Left forelimb (tissue), 1 donor: ENCODE results near the gene FOS.

Experiments
- DNase-seq: peaks from one replicate; pipeline ENCODE4 v3.0.0-alpha.2; 2018; ENCODE audit warnings: low spot score

Gene FOS

DNA sequence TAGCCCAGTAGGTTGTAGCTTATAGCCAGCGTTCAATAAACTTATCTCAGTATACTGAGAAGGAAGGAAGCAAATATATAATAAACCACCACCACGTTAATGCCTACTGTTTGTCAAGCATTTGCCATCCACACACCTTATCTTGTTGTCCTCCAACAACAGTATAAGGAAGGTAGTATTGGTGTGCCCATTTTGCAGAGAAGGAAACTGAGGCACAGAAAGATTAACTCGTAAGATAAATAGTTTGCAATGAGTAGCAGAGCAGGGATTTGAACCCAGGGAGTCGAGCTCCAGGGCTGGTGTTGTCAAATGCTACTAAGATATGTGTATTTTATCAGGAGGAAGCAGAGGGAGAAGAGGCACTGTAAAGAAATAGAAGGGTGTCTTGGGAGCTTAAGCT lies 27.8 kb upstream of the FOS start:
- no peak for DNase-seq

DNA sequence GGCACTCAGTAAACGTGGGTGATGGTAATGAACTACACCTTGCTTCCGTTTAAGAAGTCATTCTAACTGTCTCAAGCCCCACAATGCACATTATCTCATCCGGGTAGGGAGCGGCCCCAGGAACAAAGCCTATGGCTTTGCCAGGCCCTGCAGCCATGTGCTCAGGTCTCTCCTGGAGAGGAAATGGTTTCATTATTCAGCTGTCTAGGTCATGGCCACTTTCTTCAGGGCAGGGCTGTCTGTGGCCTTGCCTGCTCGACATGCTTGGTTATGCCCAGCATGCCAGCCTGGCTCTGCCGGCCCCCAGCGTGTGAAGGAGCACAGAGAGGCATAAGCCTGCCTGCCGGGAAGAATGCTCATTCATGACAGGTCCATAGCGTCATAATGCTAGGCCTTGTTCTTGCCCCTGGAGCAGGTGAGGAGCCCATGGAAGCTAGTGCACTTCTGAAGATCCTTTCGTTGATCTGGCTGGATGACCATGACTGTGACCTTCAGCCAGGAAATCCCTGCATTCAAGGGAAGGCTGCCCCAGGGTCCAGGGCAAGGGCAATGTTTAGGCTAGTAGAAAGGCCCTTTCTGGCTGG lies 26.3 kb upstream of the FOS start:
- DNase-seq: no peak

DNA sequence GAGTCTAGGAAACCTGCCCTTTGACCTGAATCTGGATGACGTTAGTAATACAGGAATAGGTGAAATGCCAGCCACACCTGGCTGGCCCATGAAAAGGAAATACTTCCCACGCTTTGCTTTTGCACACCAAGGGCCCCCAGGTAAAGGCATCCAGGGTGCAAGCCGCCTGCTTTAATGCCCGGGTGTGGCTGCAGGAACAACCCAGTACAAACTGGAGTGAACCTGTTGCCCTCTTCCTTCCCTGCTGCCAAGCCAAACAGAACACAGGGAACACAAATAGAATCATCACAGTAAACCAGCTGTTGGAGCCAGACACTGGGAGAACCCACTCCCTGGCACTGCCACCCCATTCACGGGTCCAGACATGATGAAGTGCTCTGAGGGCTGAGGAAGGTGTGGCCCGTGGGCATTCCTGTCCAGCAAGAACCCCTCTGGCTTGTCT lies 24.2 kb upstream of the FOS start:
- DNase-seq: no peak

DNA sequence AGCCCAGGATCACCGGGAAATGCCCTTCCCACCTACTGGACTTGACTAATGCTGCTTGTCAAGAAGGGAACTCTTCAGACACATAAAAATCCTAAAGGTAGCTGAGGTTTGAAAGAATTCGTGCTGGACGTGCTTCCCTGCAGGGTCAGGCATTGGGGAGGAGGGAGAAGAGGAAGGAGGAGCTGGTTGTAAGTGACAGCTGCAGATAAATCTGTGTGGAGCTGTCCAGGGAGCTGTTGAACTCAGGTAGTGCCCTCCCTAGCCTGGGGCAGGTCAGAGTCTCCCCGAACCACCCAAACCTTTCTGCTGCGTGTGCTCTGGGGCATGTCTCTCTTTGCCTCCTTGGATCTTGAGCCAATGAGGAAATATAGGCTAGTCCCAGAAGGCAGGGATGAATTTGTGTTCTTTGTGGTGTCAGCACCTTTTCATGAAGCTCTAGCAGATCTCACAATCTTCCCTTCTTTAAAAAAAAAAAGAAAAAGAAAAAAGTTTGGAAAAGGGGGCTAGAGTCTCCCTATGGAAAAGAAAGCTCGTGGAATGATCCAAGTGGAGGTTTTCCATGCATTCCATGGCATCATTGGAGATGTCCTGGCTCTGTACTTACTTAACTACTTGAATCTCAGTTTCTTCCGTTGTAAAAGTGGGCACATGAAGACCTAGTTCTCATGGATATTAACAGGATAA lies 23.6 kb upstream of the FOS start:
- no peak for DNase-seq

DNA sequence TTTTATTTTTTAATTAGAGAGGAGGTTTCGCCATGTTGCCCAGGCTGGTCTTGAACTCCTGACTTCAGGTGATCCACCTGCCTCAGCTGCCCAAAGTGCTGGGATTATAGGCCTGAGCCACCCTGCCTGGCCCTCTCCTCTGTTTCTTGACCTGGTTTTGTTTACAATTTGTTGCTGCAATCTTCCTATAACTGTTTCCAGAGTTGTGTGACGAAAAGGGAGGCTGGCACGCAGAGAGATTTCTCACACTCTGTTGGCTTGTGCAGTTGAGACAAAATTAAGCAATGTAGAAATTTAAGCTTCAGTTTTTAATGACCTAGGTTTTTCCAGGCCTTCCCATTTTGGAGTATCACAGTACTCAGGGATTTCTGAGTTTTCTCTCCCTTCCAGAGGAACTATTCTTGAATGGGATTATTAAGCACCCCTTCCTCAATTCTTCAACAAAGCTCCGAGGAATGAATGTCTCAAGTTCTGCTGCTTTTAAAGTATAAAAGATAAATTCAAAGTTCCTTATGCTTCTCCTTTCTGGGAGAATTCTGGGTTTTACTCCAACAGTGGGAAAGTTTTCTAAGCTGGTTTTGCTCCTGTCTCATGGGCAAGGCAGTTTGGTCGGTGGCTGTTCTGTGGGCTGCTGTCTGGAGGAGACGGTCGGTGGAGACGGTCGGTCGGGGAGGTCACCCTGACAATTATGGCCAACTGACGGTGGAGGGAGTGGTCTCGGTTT lies 20.4 kb upstream of the FOS start:
- DNase-seq: no peak

DNA sequence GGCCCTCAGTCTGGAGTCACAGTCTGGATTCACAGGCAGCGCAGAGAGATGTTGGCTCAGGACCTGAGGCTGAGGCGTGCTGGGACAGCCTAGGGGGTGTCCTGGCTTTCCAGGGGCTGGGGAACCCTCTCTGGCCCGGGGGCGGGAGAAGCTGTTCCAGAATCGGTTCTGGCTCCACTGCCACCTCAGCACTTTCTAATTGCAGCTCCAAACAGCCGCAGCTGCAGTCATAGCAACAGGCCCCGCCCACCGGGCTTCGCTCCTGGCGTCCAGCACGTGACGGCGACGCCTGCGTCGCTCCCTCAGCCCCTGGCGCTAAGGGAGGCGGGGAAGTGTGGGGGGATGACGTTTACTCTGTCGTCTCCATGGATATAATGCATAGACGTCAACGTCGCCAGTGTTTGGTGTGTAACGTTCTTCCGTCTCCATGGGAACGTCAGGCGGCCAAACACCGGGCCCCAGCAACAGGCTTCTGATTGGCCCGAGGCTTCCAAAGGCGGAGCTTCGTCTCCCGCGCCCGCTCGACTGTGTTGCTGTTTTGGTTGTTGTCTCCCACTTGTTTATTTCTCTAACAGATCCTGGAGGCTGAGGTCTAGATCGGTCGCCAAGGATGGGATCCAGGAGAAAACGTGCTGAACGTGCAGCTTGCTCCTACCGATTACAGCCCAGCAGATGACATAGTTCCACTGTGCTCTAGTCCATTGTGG lies 19.7 kb upstream of the FOS start:
- DNase-seq: peak; percentile 100

DNA sequence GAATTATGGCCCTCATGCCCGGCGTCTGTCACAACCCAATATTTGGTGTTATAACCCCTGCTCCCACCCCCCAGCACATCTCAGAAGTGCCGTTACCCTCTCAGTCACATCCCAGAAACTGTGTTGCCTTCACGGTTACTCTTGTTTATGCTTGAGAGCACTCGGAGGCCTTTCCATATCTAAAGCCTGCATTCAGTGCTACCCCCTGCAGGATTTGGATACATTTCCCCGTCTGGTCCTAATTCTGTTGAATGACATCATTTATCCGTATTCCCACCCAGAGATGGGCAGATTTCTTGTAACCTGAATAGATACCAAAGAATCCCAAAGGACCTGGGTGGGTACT lies 19.1 kb upstream of the FOS start:
- DNase-seq: no peak

DNA sequence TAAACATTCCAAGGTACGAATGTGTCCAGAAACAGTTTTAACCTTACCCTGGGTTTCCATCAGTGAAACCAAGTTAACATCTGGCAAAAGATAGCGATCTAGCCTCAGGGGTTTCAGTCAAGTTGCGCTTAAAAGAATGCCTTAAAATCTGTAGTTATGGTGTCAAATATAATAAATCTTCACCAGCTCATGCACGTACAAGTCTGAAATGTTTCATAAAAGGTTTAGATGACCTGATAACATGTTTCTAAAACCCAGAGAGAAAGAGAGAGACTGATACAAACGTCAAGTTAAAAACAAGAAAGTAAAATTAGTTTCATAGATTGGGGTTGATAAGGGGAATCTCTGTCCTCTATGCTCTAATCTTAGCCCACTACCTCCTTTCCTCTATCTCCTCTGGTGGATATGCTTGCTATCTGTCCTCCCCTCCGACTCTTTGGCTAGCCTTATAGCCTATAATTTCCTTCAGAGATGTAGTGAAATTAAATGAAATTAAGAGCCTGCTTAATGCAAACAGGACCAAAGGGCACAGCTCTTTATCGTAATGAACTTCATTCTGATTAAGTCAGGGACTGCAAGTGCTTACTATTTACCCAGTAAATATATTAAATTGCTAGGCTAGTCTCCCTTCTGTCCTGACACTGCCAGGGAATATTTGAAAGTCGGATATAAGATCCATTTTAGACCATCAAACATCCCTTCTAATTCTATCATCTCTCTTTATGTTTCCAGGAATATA lies 18.4 kb upstream of the FOS start:
- no peak for DNase-seq

DNA sequence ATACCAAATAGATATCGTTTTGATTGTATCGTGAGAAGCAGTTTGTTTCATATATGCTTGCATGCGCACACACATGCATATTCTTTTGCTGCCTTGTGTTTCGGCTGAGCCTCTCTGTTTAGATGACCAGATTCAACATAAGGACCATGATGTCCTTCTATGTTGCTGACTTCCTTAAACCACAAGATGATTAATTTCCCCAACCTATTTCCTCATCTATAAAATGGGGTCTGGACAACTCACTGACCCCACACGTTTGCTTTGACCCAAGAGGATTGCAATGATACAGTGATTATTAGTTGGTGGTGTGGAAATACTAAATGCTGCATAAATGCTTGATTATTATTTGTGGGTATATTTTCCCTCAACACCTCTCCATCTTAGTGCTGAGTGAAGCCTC lies 16.8 kb upstream of the FOS start:
- DNase-seq: no peak

DNA sequence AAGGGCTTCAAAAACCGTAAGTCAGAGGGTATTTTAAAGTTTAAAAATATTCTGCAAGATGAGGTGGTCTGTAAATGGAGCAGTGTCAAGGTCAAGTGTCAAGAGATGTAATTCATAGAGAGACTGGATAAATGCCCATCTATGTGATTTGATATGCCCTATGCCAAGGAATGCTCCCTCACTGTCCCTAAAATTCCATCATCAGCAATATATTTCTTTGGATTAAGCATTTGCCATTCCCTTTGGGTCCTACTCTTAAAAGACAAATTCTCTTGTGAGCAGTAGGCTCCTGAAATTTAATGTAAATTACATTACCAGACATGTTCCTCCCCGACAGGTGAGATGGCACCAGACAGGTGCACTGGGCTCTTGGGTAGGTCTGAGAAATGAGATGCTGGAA lies 16.0 kb upstream of the FOS start:
- no peak for DNase-seq

DNA sequence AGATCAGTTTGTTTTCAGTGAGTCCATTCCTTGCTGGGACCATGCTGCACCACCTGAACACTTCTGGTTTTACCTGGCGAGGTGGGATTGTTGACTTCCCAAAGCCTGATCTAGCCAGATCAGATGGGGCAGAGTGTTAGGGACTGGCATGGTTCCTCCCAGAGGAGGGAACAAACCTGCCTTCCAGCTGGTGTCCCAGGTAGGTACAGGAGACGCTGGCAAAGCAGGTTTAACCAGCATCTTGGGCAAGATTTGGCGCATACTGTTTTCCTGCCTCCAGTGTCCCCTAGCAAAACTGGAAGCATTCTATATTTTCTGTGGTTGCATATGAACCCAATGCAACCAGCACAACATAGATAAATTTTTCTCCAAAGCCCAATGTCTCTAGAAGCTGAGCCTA lies 14.6 kb upstream of the FOS start:
- no peak for DNase-seq

DNA sequence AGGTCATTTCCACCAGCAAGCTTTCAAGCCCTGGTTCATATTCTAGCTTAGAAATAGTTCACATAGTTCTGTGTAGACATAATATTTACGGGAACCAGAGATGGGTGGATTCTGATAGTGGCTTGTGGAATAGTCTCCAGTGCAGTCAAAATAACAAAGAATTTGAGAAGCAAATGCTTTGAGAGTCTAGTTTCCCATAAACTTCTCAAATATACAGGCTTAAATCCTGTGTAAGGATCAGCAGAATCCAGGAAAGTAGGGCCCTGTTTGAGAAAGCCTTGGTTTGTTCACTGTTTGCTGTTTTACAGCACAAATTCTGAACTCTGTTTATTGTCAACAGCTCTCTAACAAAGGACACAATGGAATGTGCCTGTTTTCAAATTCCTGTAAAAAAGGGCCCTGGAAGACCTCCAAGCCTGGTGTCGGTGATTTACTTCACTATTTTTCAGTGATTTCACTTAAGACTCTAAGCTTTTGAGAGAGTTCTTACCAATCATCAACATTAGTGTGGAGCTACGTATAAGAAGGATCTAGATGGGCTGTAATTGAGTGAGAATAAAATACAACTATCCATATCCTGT lies 11.4 kb upstream of the FOS start:
- DNase-seq: no peak

DNA sequence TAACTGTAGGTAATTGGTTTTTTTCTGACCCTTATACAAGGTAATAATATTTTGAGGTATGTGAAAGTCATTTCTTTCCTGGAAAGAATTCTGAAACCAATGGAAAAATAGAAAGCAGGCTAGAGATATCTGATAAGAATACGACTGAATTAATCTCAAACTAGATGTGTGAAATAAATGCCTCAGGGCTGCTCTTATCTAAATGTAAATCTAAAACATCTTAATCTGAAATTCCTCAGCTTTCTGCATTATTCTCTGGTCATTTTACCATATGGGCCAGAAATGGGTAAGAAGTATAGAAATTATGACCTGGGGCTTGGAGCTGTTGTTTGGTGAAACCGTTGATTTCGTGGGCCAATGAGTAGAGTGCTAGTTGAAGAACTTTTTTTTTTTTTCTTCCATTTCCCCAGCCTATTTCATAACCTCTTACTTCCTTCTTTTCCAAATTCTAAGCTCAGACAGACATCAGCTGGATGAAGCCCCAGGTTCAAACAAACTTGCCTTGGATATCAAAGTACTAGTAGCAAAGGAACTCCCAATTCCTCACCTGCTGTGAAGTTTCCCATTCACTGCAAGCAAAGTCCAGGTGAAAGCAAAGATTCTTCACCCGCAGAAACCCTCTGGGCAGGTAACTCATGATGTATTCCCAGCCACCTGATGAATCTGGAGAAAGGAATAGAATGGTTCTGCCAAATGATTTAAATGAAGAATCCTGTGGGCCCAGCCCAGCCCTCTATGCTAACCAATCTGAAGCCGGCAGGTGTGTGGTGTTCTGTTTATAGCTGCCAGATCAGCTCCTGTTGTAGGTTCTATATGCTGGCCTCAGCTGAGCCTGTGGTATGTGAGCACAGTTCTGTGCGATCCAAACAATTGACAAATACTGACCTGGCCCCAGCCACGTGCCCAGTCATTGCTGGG lies 9.7 kb upstream of the FOS start:
- DNase-seq: no peak

DNA sequence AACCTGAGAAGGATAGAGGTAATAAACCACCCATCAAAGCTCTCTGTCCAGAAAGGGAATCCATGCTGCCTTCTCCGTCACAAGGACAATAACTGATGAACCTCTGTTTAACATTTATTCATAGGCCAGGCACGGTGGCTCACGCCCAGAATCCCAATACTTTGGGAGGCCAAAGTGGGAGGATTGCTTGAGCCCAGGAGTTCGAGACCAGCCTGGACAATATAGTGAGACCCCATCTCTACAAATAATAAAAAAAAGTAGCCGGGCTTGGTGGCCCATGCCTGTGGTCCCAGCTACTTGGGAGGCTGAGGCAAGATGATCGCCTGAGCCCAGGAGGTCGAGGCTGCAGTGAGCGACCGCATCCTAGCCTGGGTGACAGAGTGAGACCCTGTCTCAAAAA lies 7.1 kb upstream of the FOS start:
- no peak for DNase-seq

DNA sequence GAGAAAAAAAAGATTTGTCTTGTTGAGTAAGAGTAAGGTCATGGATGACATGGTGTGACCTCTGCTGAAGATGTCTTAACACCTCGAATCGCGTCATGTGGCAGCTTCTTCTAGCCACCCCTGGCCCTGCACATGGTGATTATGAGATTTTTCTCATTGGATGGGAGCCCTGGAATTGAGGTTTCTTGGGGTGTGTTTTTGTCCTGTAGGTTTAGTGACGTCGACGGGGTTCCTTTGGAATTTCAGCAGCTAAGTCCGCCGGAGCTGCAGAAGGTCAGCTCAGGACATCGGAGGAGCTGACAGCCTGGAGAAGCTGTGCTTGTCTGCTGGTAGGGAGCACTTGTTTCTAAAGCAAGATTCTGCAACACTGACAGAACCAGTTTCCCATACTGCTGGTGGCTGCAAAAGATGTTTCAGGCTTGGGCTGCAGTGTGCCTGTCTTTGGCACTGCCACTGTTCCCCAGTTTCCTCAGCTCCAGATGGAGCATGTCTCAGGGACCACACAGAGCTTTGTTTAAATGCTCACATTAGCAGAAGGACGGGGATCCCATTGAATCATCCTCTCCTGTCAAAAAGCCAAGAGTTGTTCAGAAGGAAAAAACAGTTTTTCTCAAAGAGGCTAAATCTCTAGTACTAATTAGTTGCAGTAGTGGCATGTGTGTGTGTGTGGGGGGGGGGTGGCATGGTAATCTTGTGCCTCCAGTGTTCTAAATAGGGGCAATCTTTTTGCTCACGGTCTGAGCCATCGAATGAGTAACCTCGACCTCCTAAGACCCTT lies 5.2 kb upstream of the FOS start:
- no peak for DNase-seq

DNA sequence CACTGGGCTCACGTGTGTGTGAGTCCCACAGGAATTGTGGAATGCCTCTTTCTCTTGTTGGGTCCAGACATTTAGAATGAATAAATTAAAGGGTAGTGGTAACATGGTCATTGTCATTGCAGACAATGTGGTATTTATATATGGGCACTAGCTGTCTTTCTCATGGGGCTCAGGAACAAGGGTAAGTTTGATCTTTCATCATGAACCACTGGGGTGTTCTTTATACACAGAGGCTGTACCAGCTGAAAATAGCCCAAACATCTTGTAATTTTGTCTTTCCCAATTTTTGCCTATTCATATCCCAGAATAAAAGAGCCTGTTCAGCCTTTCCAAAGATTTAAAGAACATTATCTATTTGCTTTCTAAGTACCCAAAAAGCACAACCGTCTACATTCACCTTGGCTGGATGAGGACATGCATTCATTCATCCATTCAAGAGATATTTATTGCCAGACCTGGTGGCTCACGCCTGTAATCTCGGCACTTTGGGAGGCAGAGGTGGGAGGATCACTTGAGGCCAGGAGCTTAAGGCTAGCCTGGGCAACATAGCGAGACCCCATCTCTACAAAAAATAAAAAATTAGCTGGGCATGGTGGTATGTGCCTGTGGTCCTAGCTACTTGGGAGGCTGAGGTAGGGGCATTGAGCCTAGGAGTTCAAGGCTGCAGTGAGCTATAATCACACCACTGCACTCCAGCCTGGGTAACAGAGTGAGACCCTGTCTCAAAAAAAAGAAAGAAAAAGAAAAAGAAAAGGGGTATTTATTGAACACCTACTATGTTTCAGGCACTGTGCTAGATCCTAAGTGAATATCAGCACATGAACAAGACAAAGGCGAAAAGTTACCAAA lies 4.4 kb upstream of the FOS start:
- no peak for DNase-seq

DNA sequence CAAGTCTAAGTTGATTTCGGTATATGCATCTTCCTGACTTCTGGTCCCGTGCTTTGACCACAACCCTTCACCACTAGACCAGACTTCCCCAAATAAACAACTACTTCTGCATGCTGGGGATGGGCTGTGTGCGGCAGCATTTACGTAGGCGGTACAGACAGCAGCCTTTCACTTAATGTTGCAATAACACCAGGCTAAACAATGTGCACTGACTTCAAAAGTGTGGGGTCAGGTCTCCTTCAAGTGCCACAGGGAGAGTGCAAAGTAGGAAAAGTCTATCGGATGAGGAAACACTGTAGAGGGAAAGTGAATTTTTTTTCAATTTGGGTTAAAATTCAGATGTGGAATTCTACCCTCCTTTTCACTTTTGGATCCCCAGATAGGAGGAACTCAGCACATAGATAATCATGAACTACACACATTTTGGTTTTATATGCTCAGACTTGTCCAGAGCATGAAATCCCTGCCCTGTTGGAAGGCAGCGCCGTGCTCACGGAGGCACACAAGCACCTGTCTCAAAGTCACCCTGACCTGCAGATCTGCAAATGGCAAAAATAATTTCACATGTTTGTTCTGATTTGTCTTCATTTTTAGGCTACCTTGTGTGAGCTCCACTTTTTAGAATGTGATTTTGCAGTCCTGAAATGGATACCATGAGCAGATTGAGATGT lies 3.6 kb upstream of the FOS start:
- DNase-seq: no peak

DNA sequence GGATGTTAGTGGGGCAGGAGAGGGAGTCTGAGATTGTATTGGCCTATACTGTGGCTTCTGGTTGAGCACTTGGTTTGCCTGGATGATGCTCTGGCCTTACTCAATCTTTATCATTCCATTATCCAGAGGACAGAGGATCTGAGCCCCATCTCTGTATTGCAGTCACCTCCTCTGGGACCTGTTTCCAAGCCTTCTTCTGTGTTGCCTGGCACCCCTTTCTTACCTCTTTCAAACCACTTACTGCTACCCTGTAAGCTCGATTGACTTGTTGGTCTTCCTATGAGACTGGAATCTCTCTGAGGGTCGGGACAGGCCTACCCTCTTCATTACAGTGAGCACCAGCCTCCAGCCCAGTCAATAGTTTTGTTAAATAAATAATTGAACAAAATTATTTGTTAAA lies 3.0 kb upstream of the FOS start:
- no peak for DNase-seq
